Fibroblast of lung (primary cell): ENCODE measurements around the gene FGF1. TPM values are rescaled to one million over a fixed set of nuclear protein-coding genes. Genes with fewer than 3 reads are reported as not detected.

Experiments used
- DNase-seq, 2 donors: peaks; one replicate each; pipeline versions ENCODE4 v3.0.0 to v3.0.0-alpha.2; 2010; ENCODE audit warnings: low read depth in 2 of 2
- H2AFZ ChIP-seq: 2 replicates; pipeline ENCODE4 v1.5.1; 2012; ENCODE audit warnings: low read length, control low read depth, inconsistent platforms
- H3K27ac ChIP-seq: 2 replicates; pipeline ENCODE4 v1.5.1; 2011; ENCODE audit warnings: low read length, control low read depth; ENCODE audit not compliant: insufficient read depth
- H3K27me3 ChIP-seq: 2 replicates; pipeline ENCODE4 v1.5.1; 2011; ENCODE audit warnings: mild to moderate bottlenecking, low read length; ENCODE audit not compliant: control insufficient read depth, insufficient read depth
- H3K36me3 ChIP-seq: 2 replicates; pipeline ENCODE4 v1.5.1; 2011; ENCODE audit warnings: low read length; ENCODE audit not compliant: control insufficient read depth, insufficient read depth
- H3K4me1 ChIP-seq: 2 replicates; pipeline ENCODE4 v1.5.1; 2011; ENCODE audit warnings: low read length; ENCODE audit not compliant: control insufficient read depth, insufficient read depth; ENCODE audit errors: extremely low read depth
- H3K4me2 ChIP-seq: 2 replicates; pipeline ENCODE4 v1.5.1; 2011; ENCODE audit warnings: low read length, control low read depth; ENCODE audit not compliant: insufficient read depth; ENCODE audit errors: extremely low read depth
- H3K4me3 ChIP-seq, 4 experiments: fragments of 200-600 bp in 1 of 4; sonication (generic) in 1 of 4; replicated peaks in 1 of 4; 2 replicates each; pipeline ENCODE4 v1.5.1; 2011 to 2016; ENCODE audit warnings: low read length in 4 of 4, low read depth in 3 of 4, mild to moderate bottlenecking in 3 of 4, control low read depth in 2 of 4, inconsistent platforms in 1 of 4, mixed read lengths in 1 of 4; ENCODE audit not compliant: insufficient read depth in 1 of 4; ENCODE audit errors: control extremely low read depth in 1 of 4
- H3K79me2 ChIP-seq: 2 replicates; pipeline ENCODE4 v1.5.1; 2012; ENCODE audit warnings: mild to moderate bottlenecking, low read length, inconsistent platforms; ENCODE audit not compliant: control insufficient read depth, insufficient read depth
- H3K9ac ChIP-seq: 2 replicates; pipeline ENCODE4 v1.5.1; 2011; ENCODE audit warnings: mild to moderate bottlenecking, low read length, control low read depth; ENCODE audit not compliant: insufficient read depth
- H3K9me3 ChIP-seq: 2 replicates; pipeline ENCODE4 v1.5.1; 2012; ENCODE audit warnings: low read depth, low read length; ENCODE audit not compliant: control insufficient read depth, insufficient read depth
- H4K20me1 ChIP-seq: 2 replicates; pipeline ENCODE4 v1.5.1; 2011; ENCODE audit warnings: low read length; ENCODE audit not compliant: control insufficient read depth, insufficient read depth; ENCODE audit errors: extremely low read depth
- EZH2 ChIP-seq: IDR thresholded peaks from 2 replicates; pipeline ENCODE4 v1.5.1; 2012; ENCODE audit warnings: low read length, control low read depth, mild to moderate bottlenecking; ENCODE audit errors: missing control alignments
- polyA plus RNA-seq, 2 donors: library from polyadenylated mRNA; depleted of rRNA in 1 of 2; stranded (reverse) in 1 of 2; unstranded in 1 of 2; fragments of >200 nt; gene quantifications; 2 replicates each; pipeline ENCODE4 v1.2.1, GENCODE V29; 2011 to 2012; ENCODE audit warnings: missing spikeins in 1 of 2
- total RNA-seq: library from RNA; depleted of rRNA; stranded (reverse); fragments of >200 nt; gene quantifications from 2 replicates; pipeline ENCODE4 v1.2.1, GENCODE V29; 2014
- TF ChIP-seq, protein P1 (sequence below), 2 donors: IDR thresholded peaks in 1 of 2; conservative IDR thresholded peaks in 1 of 2; 1 replicate in 1 of 2; 2 replicates in 1 of 2; pipeline ENCODE4 v1.5.1; 2011 to 2012; ENCODE audit warnings: low read length in 2 of 2, control low read depth in 1 of 2, inconsistent platforms in 1 of 2, low read depth in 1 of 2, mild to moderate bottlenecking in 1 of 2

The FGF1 gene
- total and polyA plus RNA-seq, 2 donors (not counting 1 experiment from before 2014, with no cell fraction given): 3.5 to 17.7 TPM

DNA sequence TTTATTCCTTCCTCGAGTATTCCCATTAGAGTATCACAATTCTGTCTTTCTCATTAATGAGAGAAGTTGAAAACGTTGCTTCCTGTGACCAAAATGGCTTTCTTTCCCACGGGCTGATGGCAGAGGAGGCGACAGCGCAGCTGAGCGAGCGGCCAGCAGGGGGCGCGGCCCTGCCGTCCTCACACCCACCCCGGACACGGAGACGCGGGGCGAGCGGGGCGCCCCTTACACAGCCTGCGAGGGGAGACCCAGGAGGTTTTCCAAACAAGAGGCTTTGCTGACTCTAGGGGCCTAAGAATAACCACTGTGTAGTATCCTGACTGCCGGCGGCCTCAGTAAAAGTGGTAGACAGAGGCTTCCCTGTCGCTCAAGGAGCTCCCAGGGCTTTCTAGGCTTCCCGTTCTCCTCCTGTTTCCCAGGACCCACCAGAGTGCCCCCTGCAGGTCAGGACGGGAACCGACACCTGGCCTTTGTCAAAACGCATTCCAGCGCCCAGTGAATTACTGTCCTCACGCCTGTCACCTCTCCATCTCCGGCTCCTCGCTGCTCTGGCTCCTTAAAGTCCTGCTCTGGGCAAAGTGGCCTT, 27.3 kb upstream of the FGF1 start:
- Histone ChIP-seq H3K9me3 (no peaks in the 10 kb centered on the region), H3K4me2 (peak overlapping the region; percentile 76), H4K20me1 (no peaks in the 10 kb centered on the region), H3K27ac (peak overlapping the region; percentile 46), H3K4me1 (peaks cover 4% of the 10 kb centered on the region), H3K36me3 (no peaks in the 10 kb centered on the region), H3K27me3 (no peaks in the 10 kb centered on the region), H3K9ac (peak overlapping the region; percentile 61), H2AFZ (peak overlapping the region; percentile 56), H3K79me2 (no peaks in the 10 kb centered on the region), H3K4me3 (peak overlapping the region; percentile 29 to 72 (median 60))
- no peak for TF ChIP-seq EZH2
- TF ChIP-seq, protein P1, sequence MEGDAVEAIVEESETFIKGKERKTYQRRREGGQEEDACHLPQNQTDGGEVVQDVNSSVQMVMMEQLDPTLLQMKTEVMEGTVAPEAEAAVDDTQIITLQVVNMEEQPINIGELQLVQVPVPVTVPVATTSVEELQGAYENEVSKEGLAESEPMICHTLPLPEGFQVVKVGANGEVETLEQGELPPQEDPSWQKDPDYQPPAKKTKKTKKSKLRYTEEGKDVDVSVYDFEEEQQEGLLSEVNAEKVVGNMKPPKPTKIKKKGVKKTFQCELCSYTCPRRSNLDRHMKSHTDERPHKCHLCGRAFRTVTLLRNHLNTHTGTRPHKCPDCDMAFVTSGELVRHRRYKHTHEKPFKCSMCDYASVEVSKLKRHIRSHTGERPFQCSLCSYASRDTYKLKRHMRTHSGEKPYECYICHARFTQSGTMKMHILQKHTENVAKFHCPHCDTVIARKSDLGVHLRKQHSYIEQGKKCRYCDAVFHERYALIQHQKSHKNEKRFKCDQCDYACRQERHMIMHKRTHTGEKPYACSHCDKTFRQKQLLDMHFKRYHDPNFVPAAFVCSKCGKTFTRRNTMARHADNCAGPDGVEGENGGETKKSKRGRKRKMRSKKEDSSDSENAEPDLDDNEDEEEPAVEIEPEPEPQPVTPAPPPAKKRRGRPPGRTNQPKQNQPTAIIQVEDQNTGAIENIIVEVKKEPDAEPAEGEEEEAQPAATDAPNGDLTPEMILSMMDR (conservative IDR thresholded peaks at IDR 0.05 in 1 of 2, IDR thresholded peaks at IDR 0.05 in 1 of 2; ENCODE audit: low read depth in 1 of 2, low read length in 2 of 2): peak; percentile 76 to 77
- peak; percentile 70 to 86 for DNase-seq

DNA sequence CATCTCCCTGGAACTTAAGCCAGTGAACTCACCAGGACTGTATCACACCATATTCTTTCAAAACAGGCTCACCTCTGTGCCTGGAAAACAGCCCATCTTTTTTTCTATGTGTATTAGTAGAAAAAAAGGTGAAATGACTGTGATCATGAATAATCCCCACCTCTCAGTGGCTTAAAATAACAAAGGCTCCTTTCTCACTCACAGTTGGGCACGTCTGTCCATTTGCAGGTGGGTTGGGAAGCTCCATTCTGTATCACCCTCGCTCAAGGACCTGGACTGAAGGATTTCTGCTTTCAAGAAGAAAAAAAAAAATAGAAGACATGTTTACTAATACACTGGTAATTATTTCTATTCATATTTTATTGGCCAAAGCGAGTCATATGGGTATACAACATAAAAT, 17.3 kb upstream of the FGF1 start:
- TF ChIP-seq EZH2: no peak
- TF ChIP-seq, protein P1 (conservative IDR thresholded peaks at IDR 0.05 in 1 of 2, IDR thresholded peaks at IDR 0.05 in 1 of 2; ENCODE audit: low read depth in 1 of 2, low read length in 2 of 2): no peak
- H3K36me3 ChIP-seq: no peaks in the 10 kb centered on the region

DNA sequence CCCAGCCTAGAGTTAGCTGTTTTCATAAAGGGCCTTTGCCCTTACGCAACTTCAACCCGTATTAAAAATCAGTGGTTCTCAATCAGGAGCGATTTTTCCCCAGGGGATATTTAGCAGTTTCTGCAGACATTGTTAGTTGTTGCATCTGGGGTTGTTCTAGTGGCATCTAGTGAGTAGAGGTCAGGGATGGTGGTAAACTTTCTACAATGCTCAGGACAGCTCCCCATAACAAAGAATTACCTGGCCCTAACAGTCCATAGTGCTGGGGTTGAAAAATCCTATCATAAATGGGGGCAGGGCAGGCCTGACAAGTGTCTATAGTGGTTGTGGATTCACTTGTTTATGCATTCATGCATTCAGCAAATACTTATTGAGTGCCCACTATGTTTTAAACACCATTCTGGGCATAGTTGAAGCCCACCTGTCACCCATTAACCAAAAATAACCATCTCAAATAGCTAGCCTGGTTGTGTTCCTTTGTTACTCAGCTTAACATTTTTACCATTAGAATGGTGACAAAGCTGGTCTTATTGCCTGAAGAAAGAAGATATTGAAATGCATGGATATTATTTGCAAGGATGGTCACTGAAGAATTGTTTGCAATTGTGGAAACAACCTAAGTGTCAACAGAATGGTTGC, 15.9 kb upstream of the FGF1 start:
- Histone ChIP-seq H3K4me1 (peaks cover 13% of the 10 kb centered on the region), H3K79me2 (no peaks in the 10 kb centered on the region), H3K4me3 (no peak overlapping the region), H3K4me2 (no peak overlapping the region), H3K9me3 (no peaks in the 10 kb centered on the region), H3K27me3 (no peaks in the 10 kb centered on the region), H3K36me3 (no peaks in the 10 kb centered on the region), H3K27ac (no peak overlapping the region), H4K20me1 (no peaks in the 10 kb centered on the region), H2AFZ (no peak overlapping the region), H3K9ac (no peak overlapping the region)
- TF ChIP-seq, protein P1 (conservative IDR thresholded peaks at IDR 0.05 in 1 of 2, IDR thresholded peaks at IDR 0.05 in 1 of 2; ENCODE audit: low read depth in 1 of 2, low read length in 2 of 2): no peak
- TF ChIP-seq EZH2: no peak
- no peak for DNase-seq

More for the DNA sequence above, 17.3 kb upstream of the FGF1 start:
- Histone ChIP-seq H3K27me3 (no peaks in the 10 kb centered on the region), H3K9ac (no peak overlapping the region), H4K20me1 (no peaks in the 10 kb centered on the region), H3K79me2 (no peaks in the 10 kb centered on the region), H3K4me1 (peaks cover 4% of the 10 kb centered on the region), H3K9me3 (no peaks in the 10 kb centered on the region), H2AFZ (no peak overlapping the region), H3K27ac (no peak overlapping the region), H3K4me3 (no peak overlapping the region), H3K4me2 (no peak overlapping the region)
- DNase-seq: no peak
